Esophagus muscularis mucosa (tissue), 4 donors: ENCODE measurements around the gene GDPGP1. TPM values are rescaled to one million over a fixed set of nuclear protein-coding genes. Genes with fewer than 3 reads are reported as not detected.

Experiments
- DNase-seq: peaks from one replicate; pipeline ENCODE4 v3.0.0-alpha.2; 2017; ENCODE audit errors: extremely low spot score
- H3K27ac ChIP-seq, 4 donors: fragments of 200-600 bp; sonication (generic); replicated peaks in 1 of 4; 1 replicate in 3 of 4; 2 replicates in 1 of 4; pipeline ENCODE4 v1.5.1; 2016 to 2019; ENCODE audit warnings: mild to moderate bottlenecking in 1 of 4
- H3K27me3 ChIP-seq, 4 donors: fragments of 200-600 bp; sonication (generic); one replicate each; pipeline versions ENCODE4 v1.5.1 to v1.6.0; 2016 to 2019
- H3K36me3 ChIP-seq, 4 donors: fragments of 200-600 bp; sonication (generic); one replicate each; pipeline ENCODE4 v1.5.1; 2016 to 2019
- H3K4me1 ChIP-seq, 4 donors: fragments of 200-600 bp; sonication (generic); one replicate each; pipeline ENCODE4 v1.5.1; 2016 to 2019
- H3K4me3 ChIP-seq, 4 donors: fragments of 200-600 bp; sonication (generic); 1 replicate in 2 of 4; 2 replicates in 2 of 4; pipeline ENCODE4 v1.5.1; 2016 to 2019; ENCODE audit warnings: mild to moderate bottlenecking in 4 of 4, moderate library complexity in 1 of 4
- H3K9me3 ChIP-seq, 4 donors: fragments of 200-600 bp; sonication (generic); 1 replicate in 3 of 4; 2 replicates in 1 of 4; pipeline ENCODE4 v1.5.1; 2016 to 2019
- CTCF ChIP-seq, 3 experiments: fragments of 200-600 bp in 2 of 3; fragments of 450-650 bp in 1 of 3; sonication (generic) in 2 of 3; IDR thresholded peaks; one replicate each; pipeline ENCODE4 v1.5.1; 2017 to 2019; ENCODE audit warnings: antibody characterized with exemption in 3 of 3, mild to moderate bottlenecking in 2 of 3, moderate library complexity in 1 of 3
- EP300 ChIP-seq: sonication (generic); formaldehyde crosslinking; IDR thresholded peaks from one replicate; pipeline ENCODE4 v1.6.1; 2017; ENCODE audit warnings: antibody characterized with exemption
- POLR2A ChIP-seq: fragments of 450-650 bp; IDR thresholded peaks from one replicate; pipeline ENCODE4 v1.6.1; 2017; ENCODE audit warnings: antibody characterized with exemption, moderate library complexity, mild to moderate bottlenecking, low read depth
- POLR2AphosphoS5 ChIP-seq, 2 donors: sonication (generic); formaldehyde crosslinking; IDR thresholded peaks; one replicate each; pipeline ENCODE4 v1.6.1; 2017; ENCODE audit warnings: antibody characterized with exemption in 2 of 2
- whole genome bisulfite sequencing: methylation state at CpG from one replicate; pipeline ENCODE4 v1.1.5; 2018; 5-methylcytosine and 5-hydroxymethylcytosine counted together
- intact Hi-C: fragments of 100-400 bp; cut with DNase I; formaldehyde crosslinking; loops from one replicate; pipeline ENCODE4 v1.15.1; 2023
- total RNA-seq, 4 donors: library from RNA; depleted of rRNA; stranded (reverse); fragments of >200 nt; gene quantifications; one replicate each; pipeline versions ENCODE4 v1.1.0 to v1.2.1, GENCODE V29; 2016

GDPGP1 gene
- total RNA-seq, 4 donors from 2014 or later, result 3.8 to 7.4 (median 5.3) TPM

DNA sequence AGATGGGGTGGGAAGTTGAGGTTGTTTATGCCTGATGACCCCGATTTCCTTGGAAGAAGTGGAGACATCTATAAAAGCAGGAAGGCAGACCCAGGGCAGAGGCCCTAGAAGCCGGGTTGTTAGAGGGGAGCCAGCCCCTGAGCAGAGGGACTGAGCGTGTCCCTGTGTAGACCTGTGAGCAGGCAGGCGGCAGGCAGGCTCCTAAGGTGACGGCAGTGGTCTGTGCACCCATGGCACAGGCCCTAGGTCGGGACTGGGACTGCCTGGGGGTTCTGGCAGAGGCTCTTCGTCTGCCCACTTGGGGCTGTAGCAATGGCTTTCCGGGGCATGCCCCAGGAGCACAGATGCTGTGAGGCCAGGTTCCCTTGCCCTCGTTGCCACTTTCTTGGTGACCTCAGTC lies 23.0 kb upstream of the GDPGP1 start:
- TF ChIP-seq POLR2AphosphoS5 (IDR thresholded peaks at IDR 0.05), result no peak
- no peak for TF ChIP-seq POLR2A
- no peak for TF ChIP-seq CTCF (IDR thresholded peaks at IDR 0.05)
- no peak for TF ChIP-seq EP300
- peaks cover 54 to 62% (median 60%) of the 10 kb centered on the region in 4 donors for H3K4me1 ChIP-seq
- H3K36me3 ChIP-seq, result peaks cover 0 to 34% (median 23%) of the 10 kb centered on the region in 4 donors

DNA sequence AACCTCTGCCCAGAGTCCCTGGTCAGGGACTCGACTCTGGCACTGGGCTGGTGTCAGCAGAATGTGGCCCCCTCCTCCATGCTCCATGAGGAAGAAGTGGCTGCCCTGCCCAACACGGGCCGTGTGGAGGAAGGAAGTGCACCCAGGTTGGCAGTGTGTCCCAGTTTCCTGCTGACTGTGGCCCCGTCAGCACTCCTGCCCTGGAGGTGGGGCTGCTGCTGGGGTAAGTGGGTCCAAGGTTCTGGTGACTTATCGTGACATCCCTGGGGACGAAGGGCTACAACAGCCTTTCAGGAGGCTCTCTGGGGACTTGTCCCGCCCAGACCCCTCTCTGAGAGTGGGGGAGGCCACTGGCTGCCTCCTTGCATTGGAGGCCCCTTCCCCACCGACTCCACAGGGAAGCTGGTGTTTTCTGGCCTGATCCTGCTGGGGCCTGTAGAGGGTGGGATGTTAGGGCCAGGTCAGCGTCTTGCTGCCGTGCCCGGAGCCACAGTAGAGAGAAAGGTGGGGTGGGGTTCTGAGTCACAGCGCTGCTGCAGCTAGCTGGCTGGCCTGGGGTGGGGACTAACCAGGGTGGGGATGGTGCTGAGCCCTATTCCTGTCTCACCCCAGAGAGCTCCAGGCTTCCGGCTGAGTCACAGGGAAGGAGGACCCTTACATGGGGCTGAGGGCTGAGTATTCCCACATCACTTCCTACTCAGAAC lies 22.4 kb upstream of the GDPGP1 start:
- Histone ChIP-seq H3K4me1 (peaks cover 50 to 58% (median 54%) of the 10 kb centered on the region in 4 donors), H3K27me3 (no peaks in the 10 kb centered on the region), H3K36me3 (peaks cover 0 to 28% (median 20%) of the 10 kb centered on the region in 4 donors), H3K4me3 (no peak overlapping the region), H3K9me3 (no peaks in the 10 kb centered on the region), H3K27ac (peak overlapping the region; percentile 33 to 57 (median 48))
- WGBS, result 59% methylated on average over 5 of the region's 13 CpGs
- intact Hi-C loops, result no loop called here
- no peak for TF ChIP-seq CTCF (IDR thresholded peaks at IDR 0.05)
- no peak for DNase-seq

More for the DNA sequence above, 23.0 kb upstream of the GDPGP1 start:
- no peaks in the 10 kb centered on the region for H3K9me3 ChIP-seq
- intact Hi-C loops, result no loop called here
- WGBS, result 83% methylated on average over 9 of the region's 9 CpGs
- H3K27me3 ChIP-seq, result no peaks in the 10 kb centered on the region
- no peak overlapping the region for H3K4me3 ChIP-seq
- no peak for DNase-seq
- peak overlapping the region; percentile 33 to 57 (median 48) for H3K27ac ChIP-seq

DNA sequence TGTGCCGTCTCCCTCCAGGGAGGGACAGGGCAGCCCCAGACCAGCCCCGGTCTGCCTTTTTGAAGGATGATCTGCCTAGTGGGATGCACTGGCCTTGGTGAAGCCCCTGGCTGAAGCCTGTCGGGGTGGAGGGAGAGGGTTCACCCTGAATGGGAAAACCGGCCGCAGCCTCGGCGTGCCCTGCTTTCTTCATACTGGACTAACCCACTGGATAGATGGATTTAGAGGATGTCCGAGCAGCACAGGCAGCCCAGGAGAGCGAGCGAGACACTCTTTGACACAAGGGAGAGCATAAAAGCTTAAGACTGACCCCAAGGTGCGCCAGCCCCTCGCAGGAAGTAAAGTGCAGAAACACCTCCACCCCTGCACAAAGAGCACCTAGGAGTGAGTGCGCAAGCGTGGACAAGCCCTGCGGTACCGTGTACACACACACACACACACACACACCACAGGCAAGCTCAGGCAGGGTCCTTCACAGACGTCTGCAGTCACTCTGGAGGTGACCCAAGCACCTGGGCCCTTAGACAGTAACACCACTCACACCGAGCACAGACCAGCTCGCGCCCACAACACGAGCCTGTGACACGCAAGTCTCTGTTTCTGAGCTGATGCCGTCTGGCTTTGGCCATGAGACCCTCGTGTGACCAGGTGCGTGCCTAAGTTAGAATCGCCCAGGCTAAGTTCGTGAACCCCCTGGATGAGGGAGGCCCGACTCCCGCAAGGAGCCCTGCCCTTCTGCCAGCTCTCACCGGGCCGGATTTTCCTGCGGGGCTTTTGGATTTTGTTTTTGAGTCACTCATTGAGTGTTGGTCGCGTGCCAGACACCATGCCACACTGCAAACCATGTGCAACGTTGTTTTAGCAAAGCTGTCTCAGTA lies 21.5 kb upstream of the GDPGP1 start:
- intact Hi-C loops, result no loop called here
- TF ChIP-seq POLR2AphosphoS5 (IDR thresholded peaks at IDR 0.05) (no peak), POLR2A (no peak), CTCF (IDR thresholded peaks at IDR 0.05) (no peak), EP300 (no peak)
- no peak for DNase-seq
- Histone ChIP-seq H3K9me3 (no peaks in the 10 kb centered on the region), H3K4me3 (no peak overlapping the region), H3K27me3 (no peaks in the 10 kb centered on the region), H3K36me3 (peaks cover 5 to 31% (median 16%) of the 10 kb centered on the region in 4 donors), H3K4me1 (peaks cover 42 to 53% (median 47%) of the 10 kb centered on the region in 4 donors), H3K27ac (peak overlapping the region; percentile 33 to 54 (median 38))
- WGBS, result 77% methylated on average over 24 of the region's 35 CpGs

- 78% methylated on average over 8 of the region's 12 CpGs for WGBS
- peak overlapping the region in 3 of 4 donors; percentile 28 to 54 (median 33) for H3K27ac ChIP-seq
- H3K4me1 ChIP-seq, result peaks cover 37 to 52% (median 45%) of the 10 kb centered on the region in 4 donors
- intact Hi-C loops, result no loop called here
- H3K9me3 ChIP-seq, result no peaks in the 10 kb centered on the region
- TF ChIP-seq EP300 (no peak), CTCF (IDR thresholded peaks at IDR 0.05) (no peak)
- H3K27me3 ChIP-seq, result no peaks in the 10 kb centered on the region
- DNase-seq, result no peak
- H3K4me3 ChIP-seq, result no peak overlapping the region
- H3K36me3 ChIP-seq, result peaks cover 7 to 32% (median 21%) of the 10 kb centered on the region in 4 donors
Observed at GRCh38 chr15:90213122-90213817, 20.7 kb upstream of the GDPGP1 start.
